KOPT-K1 (cell line): ENCODE data around the gene CIB2.

Source experiments
- H3K27ac ChIP-seq: fragments of 200-600 bp; sonication (generic); 2 replicates; pipeline ENCODE4 v1.5.1; 2016; ENCODE audit warnings: antibody characterized with exemption, mild to moderate bottlenecking, low read depth, low read length; ENCODE audit not compliant: poor library complexity, severe bottlenecking
- H3K36me3 ChIP-seq: fragments of 200-600 bp; sonication (generic); 2 replicates; pipeline ENCODE4 v1.5.1; 2017; ENCODE audit warnings: antibody characterized with exemption, mild to moderate bottlenecking, low read length, moderate library complexity; ENCODE audit not compliant: insufficient read depth
- H3K9me3 ChIP-seq: fragments of 200-600 bp; sonication (generic); 2 replicates; pipeline ENCODE4 v1.5.1; 2017; ENCODE audit warnings: antibody characterized with exemption, low read length, mild to moderate bottlenecking; ENCODE audit not compliant: insufficient read depth, poor library complexity, severe bottlenecking

The CIB2 gene

GRCh38 chr15:78131295-78132061 is at the start of gene CIB2:
CIB2 (minus strand) TSS chr15:78131445; CDS start chr15:78131215, 230 bp downstream.
- Histone ChIP-seq H3K9me3 (no peaks in the 10 kb centered on the region), H3K27ac (peak within 1 kb of the TSS; percentile 64), H3K36me3 (no peaks in the 10 kb centered on the region)

GRCh38 chr15:78179906-78180305 is 48.7 kb upstream of the CIB2 start:
- Histone ChIP-seq H3K27ac (no peak overlapping the region), H3K36me3 (no peaks in the 10 kb centered on the region), H3K9me3 (no peaks in the 10 kb centered on the region)

- no peak overlapping the region for H3K27ac ChIP-seq
- no peaks in the 10 kb centered on the region for H3K9me3 ChIP-seq
- no peaks in the 10 kb centered on the region for H3K36me3 ChIP-seq
Measured at GRCh38 chr15:78179286-78179840, 48.1 kb upstream of the CIB2 start.

- no peak overlapping the region for H3K27ac ChIP-seq
- H3K36me3 ChIP-seq = no peaks in the 10 kb centered on the region
- H3K9me3 ChIP-seq = no peaks in the 10 kb centered on the region
Measured at GRCh38 chr15:78178064-78178463, 46.8 kb upstream of the CIB2 start.

GRCh38 chr15:78177447-78177873 is 46.2 kb upstream of the CIB2 start:
- Histone ChIP-seq H3K27ac (no peak overlapping the region), H3K36me3 (peaks cover 5% of the 10 kb centered on the region), H3K9me3 (no peaks in the 10 kb centered on the region)

- Histone ChIP-seq H3K27ac (no peak overlapping the region), H3K9me3 (peaks cover 4% of the 10 kb centered on the region), H3K36me3 (peaks cover 26% of the 10 kb centered on the region)
Measured at GRCh38 chr15:78175330-78175729, 44.1 kb upstream of the CIB2 start.

GRCh38 chr15:78174401-78174800 is 43.2 kb upstream of the CIB2 start:
- peak overlapping the region; percentile 3 for H3K27ac ChIP-seq
- peaks cover 4% of the 10 kb centered on the region for H3K9me3 ChIP-seq
- H3K36me3 ChIP-seq = peaks cover 35% of the 10 kb centered on the region

- Histone ChIP-seq H3K27ac (no peak overlapping the region), H3K36me3 (peaks cover 46% of the 10 kb centered on the region), H3K9me3 (peaks cover 4% of the 10 kb centered on the region)
Measured at GRCh38 chr15:78171864-78172472, 40.7 kb upstream of the CIB2 start.

GRCh38 chr15:78170848-78171773 is 39.9 kb upstream of the CIB2 start:
- H3K27ac ChIP-seq = no peak overlapping the region
- H3K9me3 ChIP-seq = peaks cover 4% of the 10 kb centered on the region
- peaks cover 54% of the 10 kb centered on the region for H3K36me3 ChIP-seq

- Histone ChIP-seq H3K27ac (peak overlapping the region; percentile 83), H3K36me3 (peaks cover 79% of the 10 kb centered on the region), H3K9me3 (peaks cover 4% of the 10 kb centered on the region)
Measured at GRCh38 chr15:78168608-78169007, 37.4 kb upstream of the CIB2 start.

- Histone ChIP-seq H3K9me3 (peaks cover 4% of the 10 kb centered on the region), H3K36me3 (peaks cover 86% of the 10 kb centered on the region), H3K27ac (peak overlapping the region; percentile 83)
Measured at GRCh38 chr15:78167227-78167888, 36.1 kb upstream of the CIB2 start.

GRCh38 chr15:78164010-78164409 is 32.8 kb upstream of the CIB2 start:
- Histone ChIP-seq H3K36me3 (peaks cover 83% of the 10 kb centered on the region), H3K9me3 (no peaks in the 10 kb centered on the region), H3K27ac (no peak overlapping the region)

- peak overlapping the region; percentile 62 for H3K27ac ChIP-seq
- no peaks in the 10 kb centered on the region for H3K9me3 ChIP-seq
- peaks cover 91% of the 10 kb centered on the region for H3K36me3 ChIP-seq
Measured at GRCh38 chr15:78162038-78162437, 30.8 kb upstream of the CIB2 start.

- Histone ChIP-seq H3K9me3 (no peaks in the 10 kb centered on the region), H3K27ac (no peak overlapping the region), H3K36me3 (peaks cover 91% of the 10 kb centered on the region)
Measured at GRCh38 chr15:78159395-78159794, 28.1 kb upstream of the CIB2 start.
